PC-9 (cell line): ENCODE results near the gene ARHGAP32.

Experiments used
- CTCF ChIP-seq: fragments of 200-600 bp; sonication (generic); conservative IDR thresholded peaks from 2 replicates; pipeline ENCODE4 v1.6.1; 2017; ENCODE audit warnings: mixed run types, antibody characterized with exemption, mild to moderate bottlenecking, moderate library complexity
- EZH2 ChIP-seq: fragments of 200-600 bp; sonication (generic); IDR thresholded peaks from 2 replicates; pipeline ENCODE4 v1.8.0; 2017; ENCODE audit warnings: antibody characterized with exemption, low read depth

- TF ChIP-seq CTCF (no peak), EZH2 (no peak)
These were observed 129.0 kb downstream of the ARHGAP32 start for GRCh38 chr11:129063118-129063517.
